ENCODE results near the gene ATP2A3. TPM values are rescaled to one million over a fixed set of nuclear protein-coding genes. Genes with fewer than 3 reads are reported as not detected.
A peak's percentile ranks its signal among the peaks of the same experiment; 100 is the strongest.

Gene ATP2A3
- total and polyA plus RNA-seq, 8 donors = 5.8 to 53.5 (median 7.4) TPM

- peak in 2 of 4 donors; percentile 80 to 86 for DNase-seq
- Histone ChIP-seq H3K9me3 (no peaks in the 10 kb centered on the region), H3K27ac (peak overlapping the region; percentile 39 to 91), H3K4me3 (peak overlapping the region in 1 of 2 donors; percentile 37), H3K27me3 (no peaks in the 10 kb centered on the region), H3K4me1 (peaks cover 9 to 46% of the 10 kb centered on the region in 2 donors), H3K36me3 (no peaks in the 10 kb centered on the region)
- intact Hi-C loops (cut with DNase I) = loop anchor here in 1 of 2 donors (10.0 kb wide), 1 partner anchor 87 kb away; no protein-coding TSS in a partner anchor
- no peak for ATAC-seq
- no peak for TF ChIP-seq CTCF (IDR thresholded peaks at IDR 0.05)
Observed at GRCh38 chr17:3917391-3917931, 46.8 kb downstream of the ATP2A3 start.

- no peak for TF ChIP-seq CTCF (IDR thresholded peaks at IDR 0.05)
- no peaks in the 10 kb centered on the region for H3K36me3 ChIP-seq
- intact Hi-C loops (cut with DNase I) = loop anchor here in 1 of 2 donors (10.0 kb wide), 1 partner anchor 88 kb away; no protein-coding TSS in a partner anchor
- H3K4me1 ChIP-seq = peaks cover 9 to 53% of the 10 kb centered on the region in 2 donors
- H3K9me3 ChIP-seq = no peaks in the 10 kb centered on the region
- peak; percentile 2 for ATAC-seq
- H3K27ac ChIP-seq = peak overlapping the region; percentile 39 to 91
- no peak for DNase-seq
- no peaks in the 10 kb centered on the region for H3K27me3 ChIP-seq
- H3K4me3 ChIP-seq = peak overlapping the region in 1 of 2 donors; percentile 37
Observed at GRCh38 chr17:3916825-3917224, 47.4 kb downstream of the ATP2A3 start.

- Histone ChIP-seq H3K9me3 (no peaks in the 10 kb centered on the region), H3K4me3 (peak within 1 kb of the TSS in 1 of 2 donors; percentile 37), H3K27me3 (no peaks in the 10 kb centered on the region), H3K4me1 (peaks cover 9 to 58% of the 10 kb centered on the region in 2 donors), H3K27ac (peak within 1 kb of the TSS; percentile 39 to 91), H3K36me3 (no peaks in the 10 kb centered on the region)
- DNase-seq (peak in 2 of 4 donors; percentile 68 to 86), ATAC-seq (peak; percentile 38)
- intact Hi-C loops (cut with DNase I) = loop anchor here in 1 of 2 donors (10.0 kb wide), 1 partner anchor 89 kb away; no protein-coding TSS in a partner anchor
- TF ChIP-seq CTCF (IDR thresholded peaks at IDR 0.05) = no peak
Observed at GRCh38 chr17:3915995-3916696, 48.1 kb downstream of the ATP2A3 start, which contains the start of gene P2RX1. Gene P2RX1, minus strand, starts transcription at chr17:3916465. Its CDS starts 240 bp downstream, at chr17:3916225.

GRCh38 chr17:3915581-3915994 is 48.6 kb downstream of the ATP2A3 start:
- H3K27me3 ChIP-seq = no peaks in the 10 kb centered on the region
- peak overlapping the region in 1 of 2 donors; percentile 91 for H3K27ac ChIP-seq
- peak overlapping the region in 1 of 2 donors; percentile 37 for H3K4me3 ChIP-seq
- ATAC-seq (no peak), DNase-seq (no peak)
- intact Hi-C loops (cut with DNase I) = loop anchor here in 1 of 2 donors (10.0 kb wide), 1 partner anchor 89 kb away; no protein-coding TSS in a partner anchor
- TF ChIP-seq CTCF (IDR thresholded peaks at IDR 0.05) = no peak
- no peaks in the 10 kb centered on the region for H3K9me3 ChIP-seq
- H3K4me1 ChIP-seq = peaks cover 9 to 62% of the 10 kb centered on the region in 2 donors
- no peaks in the 10 kb centered on the region for H3K36me3 ChIP-seq

GRCh38 chr17:3914312-3914670 is 49.9 kb downstream of the ATP2A3 start:
- H3K36me3 ChIP-seq = no peaks in the 10 kb centered on the region
- TF ChIP-seq CTCF (IDR thresholded peaks at IDR 0.05) = no peak
- H3K4me1 ChIP-seq = peaks cover 9 to 62% of the 10 kb centered on the region in 2 donors
- ATAC-seq (peak; percentile 5), DNase-seq (peak in 1 of 4 donors; percentile 47)
- H3K9me3 ChIP-seq = no peaks in the 10 kb centered on the region
- H3K27ac ChIP-seq = peak overlapping the region in 1 of 2 donors; percentile 91
- no peaks in the 10 kb centered on the region for H3K27me3 ChIP-seq
- intact Hi-C loops (cut with DNase I) = loop anchor here in 1 of 2 donors (10.0 kb wide), 1 partner anchor 91 kb away; no protein-coding TSS in a partner anchor
- H3K4me3 ChIP-seq = peak overlapping the region in 1 of 2 donors; percentile 37

Data from left lung (tissue), 10 donors.